Measurements from ENCODE around the gene TMEM62. TPM values are rescaled to one million over a fixed set of nuclear protein-coding genes. Genes with fewer than 3 reads are reported as not detected.

TMEM62 gene
- total and polyA plus RNA-seq, 2 of the 8 experiments (the other 6 are each of a cell fraction or from before 2014, with no cell fraction given): 2.0 to 4.0 TPM

DNA sequence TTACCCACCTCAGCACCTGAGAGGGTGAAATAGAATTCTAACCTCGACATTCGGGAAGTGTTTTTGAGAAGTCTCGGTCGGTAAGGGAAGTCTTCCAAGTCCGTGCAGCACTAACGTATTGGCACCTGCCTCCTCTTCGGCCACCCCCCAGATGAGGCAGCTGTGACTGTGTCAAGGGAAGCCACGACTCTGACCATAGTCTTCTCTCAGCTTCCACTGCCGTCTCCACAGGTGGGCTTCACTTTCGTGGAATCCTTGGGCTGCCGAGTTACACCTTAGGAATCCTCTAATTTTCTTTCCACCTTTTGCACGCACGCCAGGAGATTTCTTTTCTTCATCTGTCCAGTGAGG is 52.6 kb downstream of the TMEM62 start:
- Histone ChIP-seq H3K79me1 (ENCODE audit: low read depth, low read length) (no peaks in the 10 kb centered on the region), H2BK5ac (ENCODE audit: low read depth, low read length) (0 out of 2 replicates have a peak overlapping the region, but pooled peaks have one; percentile 62), H3K79me2 (ENCODE audit: control insufficient read depth in 1 of 2, insufficient read depth in 2 of 2, low read length in 2 of 2) (no peaks in the 10 kb centered on the region), H3K14ac (ENCODE audit: insufficient read length) (no peak overlapping the region), H2BK15ac (ENCODE audit: low read length) (no peak overlapping the region), H3K9ac (replicated peaks in 1 of 4; ENCODE audit: extremely low read depth in 1 of 4, low read depth in 3 of 4, low read length in 3 of 4) (peak overlapping the region in 3 of 4 experiments; percentile 15 to 80 (median 28); a peak in 5 of 7 replicates), H3K27ac (ENCODE audit: low read depth, low read length) (no peak overlapping the region), H2AK5ac (ENCODE audit: low read depth, low read length) (no peak overlapping the region), H3K23me2 (ENCODE audit: low read depth, low read length) (peaks cover 7% of the 10 kb centered on the region), H3K4me1 (replicated peaks in 1 of 4; ENCODE audit: control insufficient read depth in 3 of 4, insufficient read depth in 4 of 4, low read length in 3 of 4) (peaks cover 4 to 8% (median 5%) of the 10 kb centered on the region in 4 experiments; a peak in 5 of 7 replicates), H2AFZ (ENCODE audit: low read length) (peak overlapping the region; percentile 98), H2BK120ac (replicated peaks; ENCODE audit: low read depth, low read length) (no peak overlapping the region), H2BK12ac (ENCODE audit: low read depth, low read length) (no peak overlapping the region), H3K23ac (ENCODE audit: insufficient read length) (no peak overlapping the region), H2BK20ac (ENCODE audit: low read length) (no peak overlapping the region), H3K56ac (replicated peaks; ENCODE audit: insufficient read length, low read depth, low read length) (no peak overlapping the region), H3K18ac (ENCODE audit: extremely low read depth, low read length) (no peak overlapping the region), H4K91ac (replicated peaks; ENCODE audit: insufficient read length, low read length) (no peak overlapping the region), H3K4ac (replicated peaks; ENCODE audit: insufficient read length, low read depth, low read length) (no peak overlapping the region), H3K36me3 (ENCODE audit: control insufficient read depth in 2 of 4, insufficient read depth in 4 of 4, low read length in 3 of 4) (peaks cover 0 to 7% (median 3%) of the 10 kb centered on the region in 4 experiments; a peak in 3 of 8 replicates), H3K27me3 (replicated peaks in 1 of 4; ENCODE audit: control insufficient read depth in 3 of 4, extremely low read depth in 1 of 4, insufficient read depth in 3 of 4, low read length in 3 of 4) (no peaks in the 10 kb centered on the region), H4K8ac (ENCODE audit: extremely low read depth, insufficient read depth, low read length) (no peak overlapping the region), H3K4me2 (ENCODE audit: insufficient read depth in 1 of 2, low read depth in 2 of 2, low read length in 2 of 2) (peak overlapping the region; percentile 96 to 99), H4K20me1 (replicated peaks in 1 of 2; ENCODE audit: control insufficient read depth in 1 of 2, insufficient read depth in 2 of 2, low read length in 2 of 2) (peaks cover 0 to 2% of the 10 kb centered on the region in 2 experiments), H3K4me3 (ENCODE audit: extremely low read depth in 1 of 4, insufficient read depth in 2 of 4, low read depth in 3 of 4, low read length in 4 of 4) (peak overlapping the region; percentile 64 to 93 (median 89)), H4K5ac (ENCODE audit: insufficient read length, low read depth, low read length) (no peak overlapping the region), H3K9me3 (ENCODE audit: insufficient read depth in 2 of 2, low read depth in 1 of 2, low read length in 1 of 2) (no peaks in the 10 kb centered on the region)
- ChIA-PET POLR2A (ENCODE audit: partially characterized antibody) (interaction anchor here (0.7 kb wide), 1 partner anchor 37 kb away, joined by 3 read pairs; no protein-coding TSS in a partner anchor), CTCF (ENCODE audit: partially characterized antibody) (interaction anchor here (0.9 to 4.1 kb wide), 12 partner anchors 14 to 246 kb away, joined by 3 to 16 read pairs (median 4); no protein-coding TSS in a partner anchor)
- no peak for FAIRE-seq
- peak; percentile 26 for TF ChIP-seq KDM4A (IDR thresholded peaks at IDR 0.05; ENCODE audit: low read depth, low read length, severe bottlenecking)
- TF ChIP-seq CHD1 (IDR thresholded peaks at IDR 0.05; ENCODE audit: low read depth, low read length): no peak
- TF ChIP-seq PHF8 (conservative IDR thresholded peaks at IDR 0.05; ENCODE audit: low read depth, low read length): no peak
- WGBS, 2 experiments (ENCODE audit: extremely low coverage in 1 of 2, insufficient coverage in 1 of 2, insufficient read length in 1 of 2, insufficient replicate concordance in 2 of 2, low coverage in 1 of 2, low lambda C conversion rate in 2 of 2, missing lambda C conversion rate in 1 of 2): 8% methylated on average over 13 of the region's 13 CpGs; no CpG with 5 or more reads in 1 of the 2 experiments
- DNase-seq (ENCODE audit: low read depth in 1 of 2, low spot score in 2 of 2): no peak
